ENCODE results near the gene C1orf21.

The C1orf21 gene

DNA sequence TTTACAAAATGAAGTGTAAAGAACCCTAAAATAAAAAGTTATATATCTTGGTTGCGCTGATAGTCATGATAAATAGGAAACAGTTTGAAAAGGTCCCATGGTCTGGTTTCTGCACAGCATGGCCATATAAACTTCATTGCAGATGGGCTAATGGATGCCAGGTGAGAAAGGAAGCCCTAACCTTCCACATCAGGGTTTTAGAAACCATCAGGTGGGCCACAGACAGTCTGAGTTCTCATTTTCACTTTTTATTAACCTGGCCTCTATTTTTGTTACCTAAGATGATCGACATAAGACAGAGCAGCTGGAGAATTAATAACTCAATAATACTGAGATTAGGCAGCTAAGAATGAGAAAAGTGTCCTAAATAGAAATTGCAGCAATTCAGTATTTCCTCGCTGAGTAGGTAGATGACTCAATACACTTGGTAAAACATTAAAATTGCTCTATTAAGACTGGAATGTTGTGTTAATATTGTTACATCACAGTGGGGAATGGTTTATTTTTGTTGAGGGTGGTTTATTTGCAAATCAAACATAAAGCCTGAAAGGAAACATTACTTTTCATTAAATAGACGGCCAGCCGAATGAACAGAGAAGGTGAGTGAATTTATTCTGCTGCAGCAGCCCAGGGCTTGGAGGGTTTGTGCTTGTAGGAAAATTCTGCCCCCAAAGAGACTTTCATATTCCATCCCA lies 21.1 kb downstream of the C1orf21 start:
- peak; percentile 35 for DNase-seq (ENCODE audit: low read depth)
- H3K4me3 ChIP-seq (ENCODE audit: low read length) = no peak overlapping the region
- TF ChIP-seq, protein P1, sequence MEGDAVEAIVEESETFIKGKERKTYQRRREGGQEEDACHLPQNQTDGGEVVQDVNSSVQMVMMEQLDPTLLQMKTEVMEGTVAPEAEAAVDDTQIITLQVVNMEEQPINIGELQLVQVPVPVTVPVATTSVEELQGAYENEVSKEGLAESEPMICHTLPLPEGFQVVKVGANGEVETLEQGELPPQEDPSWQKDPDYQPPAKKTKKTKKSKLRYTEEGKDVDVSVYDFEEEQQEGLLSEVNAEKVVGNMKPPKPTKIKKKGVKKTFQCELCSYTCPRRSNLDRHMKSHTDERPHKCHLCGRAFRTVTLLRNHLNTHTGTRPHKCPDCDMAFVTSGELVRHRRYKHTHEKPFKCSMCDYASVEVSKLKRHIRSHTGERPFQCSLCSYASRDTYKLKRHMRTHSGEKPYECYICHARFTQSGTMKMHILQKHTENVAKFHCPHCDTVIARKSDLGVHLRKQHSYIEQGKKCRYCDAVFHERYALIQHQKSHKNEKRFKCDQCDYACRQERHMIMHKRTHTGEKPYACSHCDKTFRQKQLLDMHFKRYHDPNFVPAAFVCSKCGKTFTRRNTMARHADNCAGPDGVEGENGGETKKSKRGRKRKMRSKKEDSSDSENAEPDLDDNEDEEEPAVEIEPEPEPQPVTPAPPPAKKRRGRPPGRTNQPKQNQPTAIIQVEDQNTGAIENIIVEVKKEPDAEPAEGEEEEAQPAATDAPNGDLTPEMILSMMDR (IDR thresholded peaks at IDR 0.05; ENCODE audit: insufficient read depth, low read depth, low read length, missing control alignments) = no peak

DNA sequence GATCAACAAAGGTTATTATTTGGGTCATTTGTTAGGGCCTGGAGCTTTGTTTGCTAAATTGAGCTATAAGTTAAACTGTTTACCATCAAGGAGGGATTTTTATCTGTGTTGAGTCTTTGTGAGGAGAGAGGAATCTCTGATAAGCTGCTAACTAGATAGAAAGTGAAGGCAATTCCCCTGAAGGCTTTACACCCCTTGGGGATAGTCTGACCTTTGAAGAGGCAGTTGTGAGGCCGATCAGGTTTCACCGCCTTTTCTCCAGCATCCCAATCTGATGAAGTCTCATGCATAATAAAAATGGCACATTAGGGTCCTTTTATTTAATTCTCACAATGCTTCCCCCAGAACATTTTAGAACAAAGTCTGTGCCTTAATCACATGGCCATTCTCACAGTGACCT lies 21.8 kb downstream of the C1orf21 start:
- no peak overlapping the region for H3K4me3 ChIP-seq (ENCODE audit: low read length)
- TF ChIP-seq, protein P1 (IDR thresholded peaks at IDR 0.05; ENCODE audit: insufficient read depth, low read depth, low read length, missing control alignments) = no peak
- no peak for DNase-seq (ENCODE audit: low read depth)

GRCh38 chr1:184409011-184409410 lies 22.2 kb downstream of the C1orf21 start:
- TF ChIP-seq, protein P1 (IDR thresholded peaks at IDR 0.05; ENCODE audit: insufficient read depth, low read depth, low read length, missing control alignments) = no peak
- no peak overlapping the region for H3K4me3 ChIP-seq (ENCODE audit: low read length)
- DNase-seq (ENCODE audit: low read depth) = no peak

- TF ChIP-seq, protein P1 (IDR thresholded peaks at IDR 0.05; ENCODE audit: insufficient read depth, low read depth, low read length, missing control alignments) = no peak
- no peak for DNase-seq (ENCODE audit: low read depth)
- H3K4me3 ChIP-seq (ENCODE audit: low read length) = no peak overlapping the region
Measured at GRCh38 chr1:184412472-184412871, 25.6 kb downstream of the C1orf21 start.

DNA sequence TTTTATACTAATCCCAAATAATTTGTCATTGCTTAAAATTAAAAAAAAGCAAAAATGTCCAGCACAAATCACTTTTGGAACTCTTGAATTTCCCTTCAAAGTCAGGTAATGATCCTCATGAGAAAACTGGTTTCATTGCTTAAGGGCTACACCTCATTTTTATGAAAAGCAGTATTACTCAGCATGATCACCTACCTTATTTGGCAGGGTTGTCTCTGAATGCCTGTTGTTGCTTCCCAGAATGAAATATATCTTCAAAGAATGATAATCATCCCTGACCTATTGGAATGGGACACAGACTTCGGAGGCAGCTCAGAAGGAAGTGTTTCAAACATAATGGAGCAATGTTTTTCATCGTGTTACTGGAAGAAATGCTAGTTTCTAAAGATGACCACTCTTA lies 29.7 kb downstream of the C1orf21 start:
- peak overlapping the region; percentile 7 for H3K4me3 ChIP-seq (ENCODE audit: low read length)
- TF ChIP-seq, protein P1 (IDR thresholded peaks at IDR 0.05; ENCODE audit: insufficient read depth, low read depth, low read length, missing control alignments) = no peak
- DNase-seq (ENCODE audit: low read depth) = peak; percentile 89

- peak overlapping the region; percentile 7 for H3K4me3 ChIP-seq (ENCODE audit: low read length)
- TF ChIP-seq, protein P1 (IDR thresholded peaks at IDR 0.05; ENCODE audit: insufficient read depth, low read depth, low read length, missing control alignments) = no peak
- peak; percentile 79 for DNase-seq (ENCODE audit: low read depth)
Measured at GRCh38 chr1:184416946-184417345, 30.1 kb downstream of the C1orf21 start.

DNA sequence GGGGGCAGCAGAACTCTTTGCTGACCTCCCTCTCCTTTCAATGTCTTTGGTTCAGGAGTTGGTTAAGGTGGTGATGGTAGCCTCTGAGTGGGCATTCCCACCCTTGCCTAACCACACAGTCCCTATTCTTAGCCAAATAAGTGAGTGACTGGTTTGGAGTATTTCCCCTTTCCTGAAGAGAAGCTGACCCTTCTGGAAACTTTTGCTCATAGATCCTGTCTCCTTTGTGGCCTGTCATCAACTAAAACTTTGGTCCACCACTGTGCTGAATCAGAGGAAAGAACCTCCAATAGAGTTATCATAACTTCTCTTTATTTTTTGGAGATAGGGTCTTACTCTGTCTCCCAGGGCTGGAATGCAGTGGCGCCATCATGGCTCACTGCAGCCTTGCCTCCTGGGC lies 31.1 kb downstream of the C1orf21 start:
- DNase-seq (ENCODE audit: low read depth) = no peak

More for the DNA sequence above, 31.1 kb downstream of the C1orf21 start:
- H3K4me3 ChIP-seq (ENCODE audit: low read length) = no peak overlapping the region
- TF ChIP-seq, protein P1 (IDR thresholded peaks at IDR 0.05; ENCODE audit: insufficient read depth, low read depth, low read length, missing control alignments) = no peak
